ENCODE data around the gene GALNT10.

GALNT10 gene

DNA sequence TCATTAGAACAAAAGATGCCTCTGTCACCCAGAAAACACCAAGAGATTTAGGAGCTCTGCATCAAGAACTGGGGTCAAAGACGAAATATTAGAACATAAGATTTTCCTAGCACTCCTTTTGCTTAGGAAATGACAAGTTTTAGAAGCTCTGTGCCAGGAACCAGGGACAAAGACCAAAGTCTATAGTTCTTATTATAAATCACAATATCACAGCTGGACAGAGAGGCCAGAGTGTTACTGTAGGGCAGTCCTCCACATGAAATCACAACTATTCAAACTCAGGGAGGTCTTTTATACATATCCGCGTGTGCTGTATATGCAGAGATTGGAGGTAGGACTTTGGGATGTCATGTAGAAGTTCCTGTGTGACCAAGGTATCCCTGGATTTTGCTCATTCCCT lies 138.5 kb downstream of the GALNT10 start:
- no peak for DNase-seq

GRCh38 chr5:154329519-154330040 lies 139.0 kb downstream of the GALNT10 start:
- DNase-seq, result no peak

GRCh38 chr5:154330097-154330667 lies 139.6 kb downstream of the GALNT10 start:
- DNase-seq, result no peak

DNA sequence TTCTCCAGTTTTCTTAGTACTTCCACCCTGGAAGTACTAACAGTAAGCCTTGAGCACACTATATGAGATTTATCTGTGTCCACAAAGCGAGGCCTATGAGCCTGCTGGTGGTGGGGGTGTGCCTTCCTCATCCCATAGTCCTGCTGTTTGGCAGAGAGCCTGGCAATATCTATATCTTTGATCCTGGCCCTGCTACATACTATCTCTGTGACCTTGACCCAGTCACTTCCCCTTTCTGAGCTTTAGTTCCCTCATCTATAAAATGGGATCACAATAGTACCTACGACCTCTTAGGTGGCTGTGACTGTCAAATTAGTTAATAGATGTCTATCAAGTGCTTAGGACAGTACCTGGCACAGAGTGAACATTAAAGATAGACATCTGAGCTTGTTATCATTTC lies 140.7 kb downstream of the GALNT10 start:
- DNase-seq, result no peak

DNA sequence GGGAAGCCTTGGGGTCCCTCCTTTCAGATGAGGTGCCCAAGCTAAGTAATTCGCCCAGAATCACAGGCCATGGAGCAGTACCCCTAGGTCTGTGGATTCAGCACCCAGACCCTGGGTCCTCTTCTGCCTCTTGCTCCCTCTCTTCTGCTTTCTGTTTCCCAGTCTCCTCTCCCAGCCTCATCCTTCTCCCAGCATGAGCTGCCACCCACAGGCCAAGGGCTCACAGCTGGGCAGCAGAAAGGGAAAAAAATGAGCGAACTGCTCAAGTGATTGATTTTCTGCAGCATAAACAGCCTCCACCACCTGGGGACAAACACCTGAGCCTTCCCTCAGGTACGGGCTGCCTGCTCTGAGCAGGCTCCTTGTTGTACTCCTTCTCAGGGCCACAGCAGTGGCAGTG lies 141.4 kb downstream of the GALNT10 start:
- no peak for DNase-seq

GRCh38 chr5:154332451-154332850 lies 141.9 kb downstream of the GALNT10 start:
- DNase-seq, result no peak

DNA sequence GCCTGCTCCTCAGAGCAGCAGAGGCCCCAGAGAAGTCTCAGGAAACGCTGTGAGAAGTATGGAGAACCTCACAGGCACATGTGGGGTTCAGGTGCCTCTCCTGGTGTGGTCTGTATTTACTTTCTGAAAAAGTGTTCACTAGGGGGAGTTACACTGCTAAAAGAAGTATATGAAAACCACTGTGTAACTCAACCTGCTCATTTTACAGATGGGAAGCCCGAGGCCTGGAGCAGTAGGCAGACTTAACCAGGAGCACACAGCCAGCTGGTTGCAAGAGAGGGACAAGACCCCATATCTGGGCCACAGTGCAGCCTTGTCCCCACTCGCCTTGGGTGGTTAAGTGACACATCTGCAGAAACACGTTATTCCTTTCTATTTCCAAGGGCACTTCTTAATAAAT lies 142.5 kb downstream of the GALNT10 start:
- DNase-seq, result no peak

DNA sequence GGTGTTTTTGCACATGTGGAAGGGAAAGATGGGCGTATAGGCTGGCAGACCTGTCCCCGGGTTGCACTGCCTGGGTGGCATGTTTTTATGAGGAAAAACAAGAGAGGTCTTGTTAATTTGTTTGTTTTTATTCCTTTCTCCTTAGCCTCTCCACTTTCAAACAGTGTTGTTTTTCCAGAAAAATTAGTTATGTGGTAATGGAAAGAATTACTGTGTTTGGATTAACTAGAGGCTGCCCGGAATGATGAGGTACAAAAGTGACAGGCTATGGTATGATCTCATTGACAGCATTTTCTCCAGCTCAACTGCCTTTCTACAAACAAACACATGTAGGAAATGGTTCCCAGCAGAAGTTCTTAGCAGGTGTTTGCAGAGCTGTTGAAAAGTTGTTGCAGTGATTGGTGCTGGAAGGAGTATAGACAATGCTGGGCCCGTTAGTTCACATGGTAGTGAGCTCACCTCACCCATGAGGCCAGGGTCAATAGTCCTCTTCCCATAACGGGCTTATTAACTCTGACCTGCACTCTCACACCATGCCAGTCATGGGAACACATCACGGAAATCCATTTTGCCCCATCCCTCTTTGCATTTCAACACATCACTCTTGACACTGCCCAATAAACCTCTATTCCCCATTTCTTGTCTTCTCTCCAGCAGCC lies 144.0 kb downstream of the GALNT10 start:
- DNase-seq, result no peak

DNA sequence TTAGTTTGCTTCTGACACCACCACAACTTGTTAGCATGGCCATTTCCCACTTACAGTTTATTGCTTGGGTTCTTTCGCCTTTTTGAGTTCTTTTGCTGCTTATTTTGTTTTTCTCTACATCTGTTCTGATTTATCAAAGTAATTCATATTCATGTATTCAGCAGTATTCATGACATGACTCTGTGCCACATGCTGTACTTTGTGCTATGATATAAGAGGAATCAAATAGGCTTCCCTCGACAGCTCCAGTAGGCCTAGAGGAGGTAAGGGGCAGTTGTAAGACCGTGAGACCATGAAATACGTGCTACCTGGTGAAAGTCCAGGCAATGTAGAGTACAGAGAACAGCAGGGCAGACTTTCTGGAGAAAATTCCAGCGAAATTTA lies 144.5 kb downstream of the GALNT10 start:
- DNase-seq, result no peak

GRCh38 chr5:154341620-154342019 lies 151.1 kb downstream of the GALNT10 start:
- DNase-seq, result no peak

DNA sequence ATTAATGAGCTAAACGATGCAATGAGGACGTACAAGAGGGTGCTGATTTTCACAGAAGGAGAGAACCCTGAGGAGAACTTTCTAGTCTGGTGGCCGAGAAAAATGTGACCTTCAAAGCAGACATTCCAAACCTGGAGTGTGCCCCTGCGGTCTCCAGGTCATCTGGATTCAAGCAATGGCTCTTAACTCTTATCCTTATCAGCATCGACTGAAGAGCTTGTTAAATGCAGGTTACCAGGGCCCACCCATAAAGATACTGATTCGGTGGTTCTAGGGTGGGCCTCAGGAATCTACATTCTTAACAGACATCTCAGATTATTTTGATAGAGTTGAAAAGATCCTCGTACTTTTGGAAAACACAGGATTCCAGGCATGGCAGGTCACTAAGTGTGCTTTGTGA lies 151.7 kb downstream of the GALNT10 start:
- no peak for DNase-seq

DNA sequence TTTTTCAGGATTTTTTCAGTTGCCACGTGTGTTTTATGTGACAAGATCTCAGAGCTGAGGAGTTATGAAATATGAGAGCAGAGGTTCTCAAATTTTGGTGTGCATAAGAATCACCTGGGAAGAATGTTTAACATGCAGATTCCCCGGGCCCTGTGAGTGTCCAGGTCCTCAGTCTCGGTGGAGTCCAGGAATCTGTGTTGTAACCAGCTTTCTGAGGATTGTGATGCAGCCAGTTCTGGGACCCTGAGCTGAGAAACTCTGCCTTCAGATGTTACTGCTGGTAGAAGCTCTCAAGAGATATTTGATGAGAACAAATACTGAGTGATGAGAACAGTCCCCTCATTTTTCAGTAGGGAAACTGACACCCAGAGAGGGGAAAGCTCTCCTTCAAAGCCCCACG lies 152.4 kb downstream of the GALNT10 start:
- DNase-seq, result no peak

GRCh38 chr5:154344461-154344860 lies 153.9 kb downstream of the GALNT10 start:
- DNase-seq, result no peak

GRCh38 chr5:154345255-154345952 lies 154.9 kb downstream of the GALNT10 start:
- DNase-seq, result no peak

GRCh38 chr5:154346427-154346826 lies 155.9 kb downstream of the GALNT10 start:
- DNase-seq, result no peak

- DNase-seq, result peak; percentile 57
Observed at GRCh38 chr5:154349626-154350264, 159.2 kb downstream of the GALNT10 start.

GRCh38 chr5:154351141-154351540 lies 160.6 kb downstream of the GALNT10 start:
- no peak for DNase-seq

GRCh38 chr5:154351566-154351965 lies 161.0 kb downstream of the GALNT10 start:
- no peak for DNase-seq

- no peak for DNase-seq
Observed at GRCh38 chr5:154352960-154353548, 162.5 kb downstream of the GALNT10 start.

GRCh38 chr5:154355129-154355611 lies 164.6 kb downstream of the GALNT10 start:
- DNase-seq, result peak; percentile 57

DNA sequence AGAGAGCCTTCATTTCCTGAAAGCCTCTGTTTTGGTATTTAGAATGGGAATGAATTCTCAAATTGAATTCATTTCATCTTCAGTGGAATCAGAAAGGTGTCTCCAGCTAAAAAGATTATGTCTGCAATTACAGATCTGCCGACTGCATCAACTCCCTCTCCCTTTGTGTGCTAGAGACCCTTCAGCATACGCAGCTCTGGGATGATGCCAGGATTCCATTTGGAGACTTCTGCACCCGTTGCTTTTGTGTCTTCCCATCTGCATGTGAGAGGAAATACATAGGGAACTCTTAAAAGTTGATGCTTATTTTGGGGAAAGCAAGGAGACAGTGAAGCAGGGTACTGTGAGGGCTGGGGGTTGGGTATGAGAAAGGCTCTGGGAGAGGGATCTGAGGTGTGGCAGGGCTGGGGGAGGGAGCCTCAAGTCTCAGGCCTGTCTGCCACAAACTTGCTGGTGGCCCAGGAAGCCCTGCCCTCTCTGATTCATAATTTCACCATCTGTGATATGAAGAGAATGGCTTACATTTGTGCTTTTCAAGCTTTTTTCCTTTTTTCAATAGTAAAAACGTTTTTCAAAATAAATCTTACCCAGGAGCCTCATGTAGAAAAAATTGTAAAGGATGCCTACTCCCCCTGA lies 165.6 kb downstream of the GALNT10 start:
- DNase-seq, result peak; percentile 85

DNA sequence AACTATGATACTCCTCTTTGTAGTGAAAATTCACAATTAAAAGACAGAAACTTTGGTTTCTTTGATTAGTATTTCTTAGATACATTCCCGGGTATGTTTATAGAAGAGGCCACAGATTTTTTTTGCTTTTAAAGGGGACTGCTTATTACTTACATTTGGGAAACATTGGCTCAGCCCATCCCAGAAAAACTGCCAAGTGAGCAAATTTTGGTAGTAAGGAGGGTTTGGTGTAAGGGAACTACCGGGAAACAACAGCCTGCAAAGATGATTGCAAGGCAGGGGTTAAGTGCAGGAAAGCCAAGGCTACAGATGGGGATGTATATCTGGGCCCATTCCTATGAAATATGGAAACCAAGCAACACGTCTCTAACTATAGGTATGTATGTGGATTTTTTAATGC lies 166.4 kb downstream of the GALNT10 start:
- DNase-seq, result no peak
